GM12878 (cell line): ENCODE results near the gene SH3GL2. TPM values are rescaled to one million over a fixed set of nuclear protein-coding genes. Genes with fewer than 3 reads are reported as not detected.

Experiments
- ATAC-seq: fragments of 200-7000 bp; cut with Tn5 transposase; 3 replicates; pipeline ENCODE4 v1.9.1; 2020; ENCODE audit warnings: mild to moderate bottlenecking, moderate library complexity
- BruUV-seq: library from RNA; stranded (reverse); fragments of 400-500 nt; replicated peaks from 2 replicates; lab custom pipeline; 2021; lab: Mats Ljungman, UMichigan
- CTCF ChIA-PET: fragments of 300-600 bp; sonication (Branson Sonifier 250); formaldehyde crosslinking; extraction: SDS; loops from one replicate; lab custom pipeline; 2021; ENCODE audit warnings: inconsistent platforms; lab: Yijun Ruan, JAX
- POLR2A ChIA-PET: fragments of 350-600 bp; formaldehyde crosslinking; extraction: SDS; loops from one replicate; lab custom pipeline; 2021; ENCODE audit warnings: inconsistent platforms; lab: Charles Lee
- RAD21 ChIA-PET: fragments of 300-600 bp; sonication (Branson Sonifier 250); formaldehyde crosslinking; loops from one replicate; lab custom pipeline; 2023; ENCODE audit warnings: antibody characterized with exemption; ENCODE audit not compliant: unreplicated experiment; lab: Charles Lee
- SMC1A ChIA-PET: fragments of 300-600 bp; sonication (Branson Sonifier 250); formaldehyde crosslinking; loops from one replicate; lab custom pipeline; 2023; ENCODE audit not compliant: unreplicated experiment, uncharacterized antibody; lab: Charles Lee
- DNase-seq: peaks from one replicate; pipeline ENCODE4 v3.0.0-alpha.2; 2011; ENCODE audit warnings: low read depth, low spot score
- FAIRE-seq: peaks from 3 replicates; lab custom pipeline; 2011; peaks lifted over from hg19 to GRCh38; lab: Jason Lieb, UNC
- H2AFZ ChIP-seq: 2 replicates; pipeline ENCODE4 v1.6.0; 2011; ENCODE audit warnings: low read depth, low read length, control low read depth; ENCODE audit not compliant: control insufficient read depth
- H3K27ac ChIP-seq: 2 replicates; pipeline ENCODE4 v1.5.1; 2011; ENCODE audit warnings: control low read depth; ENCODE audit not compliant: control insufficient read depth, insufficient read depth
- H3K27me3 ChIP-seq, 2 experiments: replicated peaks in 1 of 2; 2 replicates each; pipeline versions ENCODE4 v1.6.0 to v1.6.1; 2011; ENCODE audit warnings: low read length in 1 of 2; ENCODE audit not compliant: control insufficient read depth in 2 of 2, insufficient read depth in 2 of 2
- H3K36me3 ChIP-seq, 2 experiments: 2 replicates each; pipeline ENCODE4 v1.5.1; 2011; ENCODE audit warnings: low read length in 1 of 2; ENCODE audit not compliant: control insufficient read depth in 2 of 2, insufficient read depth in 2 of 2
- H3K4me1 ChIP-seq: 2 replicates; pipeline ENCODE4 v1.6.1; 2011; ENCODE audit warnings: mild to moderate bottlenecking, low read length, moderate library complexity, mixed read lengths; ENCODE audit not compliant: control insufficient read depth, insufficient read depth
- H3K4me2 ChIP-seq: 2 replicates; pipeline ENCODE4 v1.6.0; 2011; ENCODE audit warnings: control low read depth; ENCODE audit not compliant: control insufficient read depth, insufficient read depth
- H3K4me3 ChIP-seq: fragments of 200-600 bp; sonication (generic); 2 replicates; pipeline ENCODE4 v1.5.1; 2016
- H3K79me2 ChIP-seq: 2 replicates; pipeline ENCODE4 v1.6.0; 2011; ENCODE audit warnings: low read length; ENCODE audit not compliant: control insufficient read depth, insufficient read depth
- H3K9ac ChIP-seq: 2 replicates; pipeline ENCODE4 v1.8.0; 2011; ENCODE audit warnings: low read length, control low read depth, mixed read lengths; ENCODE audit not compliant: control insufficient read depth, insufficient read depth
- H3K9me3 ChIP-seq: replicated peaks from 3 replicates; pipeline ENCODE4 v1.5.1; 2011; ENCODE audit warnings: mild to moderate bottlenecking, low read length; ENCODE audit not compliant: control insufficient read depth, insufficient read depth
- H4K20me1 ChIP-seq: 2 replicates; pipeline ENCODE4 v1.6.0; 2011; ENCODE audit not compliant: control insufficient read depth, insufficient read depth
- ATF7 ChIP-seq: fragments of 450-650 bp; IDR thresholded peaks from 2 replicates; pipeline ENCODE4 v1.6.1; 2016; ENCODE audit warnings: low read depth, mild to moderate bottlenecking
- BHLHE40 ChIP-seq, 2 experiments: fragments of 450-650 bp in 1 of 2; IDR thresholded peaks; 2 replicates each; pipeline ENCODE4 v1.6.1; 2011 to 2017; ENCODE audit warnings: low read depth in 2 of 2, borderline replicate concordance in 1 of 2, improper control_type of control experiment in 1 of 2, low read length in 1 of 2, mild to moderate bottlenecking in 1 of 2
- CREB1 ChIP-seq: IDR thresholded peaks from 2 replicates; pipeline ENCODE4 v1.6.1; 2012; ENCODE audit warnings: low read depth, mild to moderate bottlenecking, inconsistent platforms
- FOXK2 ChIP-seq: fragments of 450-650 bp; IDR thresholded peaks from 2 replicates; pipeline ENCODE4 v1.6.1; 2017; ENCODE audit warnings: mild to moderate bottlenecking, moderate library complexity
- GATAD2B ChIP-seq: fragments of 450-650 bp; conservative IDR thresholded peaks from 2 replicates; pipeline ENCODE4 v1.6.1; 2017; ENCODE audit warnings: low read depth, mild to moderate bottlenecking, moderate library complexity
- NFYA ChIP-seq: IDR thresholded peaks from 2 replicates; pipeline ENCODE4 v1.6.1; 2011; ENCODE audit warnings: low read depth, mild to moderate bottlenecking, low read length, improper control_type of control experiment, borderline replicate concordance
- RAD21 ChIP-seq: IDR thresholded peaks from 2 replicates; pipeline ENCODE4 v1.6.1; 2011; ENCODE audit warnings: mild to moderate bottlenecking, low read depth, low read length, moderate library complexity; ENCODE audit not compliant: insufficient read depth
- RBBP5 ChIP-seq: fragments of 200-600 bp; sonication (generic); conservative IDR thresholded peaks from 2 replicates; pipeline ENCODE4 v1.6.1; 2016
- SMAD1 ChIP-seq: fragments of 450-650 bp; IDR thresholded peaks from 2 replicates; pipeline ENCODE4 v1.6.1; 2018; ENCODE audit warnings: mild to moderate bottlenecking, low read depth; ENCODE audit not compliant: partially characterized antibody
- SMAD5 ChIP-seq: IDR thresholded peaks from 2 replicates; pipeline ENCODE4 v1.6.1; 2016; ENCODE audit warnings: antibody characterized with exemption, low read depth
- SMC3 ChIP-seq: IDR thresholded peaks from 2 replicates; pipeline ENCODE4 v1.6.1; 2011; ENCODE audit warnings: low read length, improper control_type of control experiment, borderline replicate concordance
- SUPT20H ChIP-seq: IDR thresholded peaks from 2 replicates; pipeline ENCODE4 v1.6.1; 2011; ENCODE audit warnings: low read depth, mild to moderate bottlenecking, low read length, moderate library complexity, borderline replicate concordance; ENCODE audit not compliant: control insufficient read depth
- TARDBP ChIP-seq: IDR thresholded peaks from 2 replicates; pipeline ENCODE4 v1.6.1; 2016; ENCODE audit warnings: borderline replicate concordance
- ZNF274 ChIP-seq: IDR thresholded peaks from one replicate; pipeline ENCODE4 v1.8.0; 2011; ENCODE audit not compliant: insufficient read length, insufficient read depth
- WGBS: methylation state at CpG from one replicate; pipeline ENCODE4 v1.1.6; 2016; ENCODE audit warnings: low lambda C conversion rate; ENCODE audit not compliant: insufficient replicate concordance, insufficient coverage; ENCODE audit errors: missing lambda C conversion rate; 5-methylcytosine and 5-hydroxymethylcytosine counted together
- in situ Hi-C: fragments of 300-500 bp; cut with MboI; formaldehyde crosslinking; loops from 9 replicates; pipeline ENCODE4 v1.14.3; 2018; ENCODE audit warnings: mixed read lengths
- intact Hi-C: fragments of 100-400 bp; cut with micrococcal nuclease; formaldehyde crosslinking; loops from one replicate; pipeline ENCODE4 v1.14.2; 2022; ENCODE audit not compliant: unreplicated experiment
- polyA plus RNA-seq, 11 experiments: library from polyadenylated mRNA; depleted of rRNA in 4 of 11; unstranded in 6 of 11; stranded (reverse) in 5 of 11; fragments of >200 nt; fragmentation: Nextera tagmentation in 4 of 11; fragmentation: Illumina TruSeq in 1 of 11; extraction: Ambion mirVana in 4 of 11; extraction: Trizol in 1 of 11; gene quantifications; 1 replicate in 1 of 11; 2 replicates in 10 of 11; pipeline versions ENCODE4 v1.2.1 to v1.2.3, GENCODE V29; 2011 to 2016; ENCODE audit warnings: inconsistent platforms in 2 of 11, missing spikeins in 2 of 11, low read depth in 1 of 11
- total RNA-seq, 4 experiments: library from RNA; depleted of rRNA in 3 of 4; stranded (reverse); fragments of >200 nt in 3 of 4; fragmentation: Illumina TruSeq in 1 of 4; extraction: Trizol in 1 of 4; gene quantifications; 2 replicates each; pipeline versions ENCODE4 v1.2.1 to v1.2.3, GENCODE V29; 2013 to 2021
- TF ChIP-seq, protein P1 (sequence below): fragments of 450-650 bp; conservative IDR thresholded peaks from 2 replicates; pipeline ENCODE4 v1.6.1; 2017; ENCODE audit warnings: mild to moderate bottlenecking, moderate library complexity

The SH3GL2 gene
- total and polyA plus RNA-seq, 10 of the 15 experiments (the other 5 are each of a cell fraction or from before 2014, with no cell fraction given) = not detected

DNA sequence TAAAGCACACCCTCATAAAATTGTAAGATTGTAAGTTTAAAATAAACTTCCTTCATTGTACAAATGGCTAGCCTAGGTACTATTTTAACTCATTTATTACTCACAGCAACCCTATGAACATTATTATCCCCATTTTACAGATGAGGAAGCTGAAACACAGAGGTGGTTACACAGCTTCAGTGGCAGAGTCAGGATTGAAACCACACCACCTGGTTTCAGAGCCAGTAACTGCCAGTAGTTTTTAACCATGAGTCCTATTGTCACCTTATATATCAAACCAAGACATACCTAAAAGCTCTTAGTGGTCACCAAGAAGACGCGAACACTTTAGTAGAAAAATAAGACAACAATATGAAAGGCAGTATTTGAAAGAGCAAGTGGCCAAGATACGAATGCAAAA lies 16.1 kb downstream of the SH3GL2 start:
- H3K9me3 ChIP-seq = no peaks in the 10 kb centered on the region
- no peaks in the 10 kb centered on the region for H3K36me3 ChIP-seq
- H3K27ac ChIP-seq = no peak overlapping the region
- no peak for DNase-seq
- no peaks in the 10 kb centered on the region for H3K4me1 ChIP-seq
- 63% methylated on average over 3 of the region's 3 CpGs for WGBS
- ChIA-PET RAD21 (no interaction called here), POLR2A (no interaction called here), SMC1A (interaction anchor here (1.0 kb wide), 1 partner anchor 218 kb away, joined by 3 read pairs; no protein-coding TSS in a partner anchor), CTCF (no interaction called here)
- intact Hi-C loops = no loop called here
- H3K4me2 ChIP-seq = no peak overlapping the region
- no peak for ATAC-seq
- no peaks in the 10 kb centered on the region for H4K20me1 ChIP-seq
- H3K27me3 ChIP-seq = no peaks in the 10 kb centered on the region; a peak in 1 of 4 replicates
- no peak overlapping the region for H2AFZ ChIP-seq
- H3K79me2 ChIP-seq = no peaks in the 10 kb centered on the region
- no peak for TF ChIP-seq RAD21
- no peak for FAIRE-seq
- H3K4me3 ChIP-seq = no peak overlapping the region
- in situ Hi-C loops = no loop called here
- H3K9ac ChIP-seq = no peak overlapping the region
- no TSS peak for BruUV-seq

GRCh38 chr9:17597977-17598376 lies 19.1 kb downstream of the SH3GL2 start:
- TF ChIP-seq NFYA = no peak
- no peak for TF ChIP-seq FOXK2
- no peak for TF ChIP-seq GATAD2B
- no peak for TF ChIP-seq RBBP5
- TF ChIP-seq SUPT20H = no peak
- TF ChIP-seq SMAD1 = no peak
- TF ChIP-seq SMC3 = no peak
- no peak for TF ChIP-seq ZNF274
- TF ChIP-seq BHLHE40 (IDR thresholded peaks at IDR 0.05; ENCODE audit: borderline replicate concordance in 1 of 2, low read depth in 2 of 2, low read length in 1 of 2) = no peak
- no peak for TF ChIP-seq SMAD5
- no peak for TF ChIP-seq TARDBP
- TF ChIP-seq, protein P1, sequence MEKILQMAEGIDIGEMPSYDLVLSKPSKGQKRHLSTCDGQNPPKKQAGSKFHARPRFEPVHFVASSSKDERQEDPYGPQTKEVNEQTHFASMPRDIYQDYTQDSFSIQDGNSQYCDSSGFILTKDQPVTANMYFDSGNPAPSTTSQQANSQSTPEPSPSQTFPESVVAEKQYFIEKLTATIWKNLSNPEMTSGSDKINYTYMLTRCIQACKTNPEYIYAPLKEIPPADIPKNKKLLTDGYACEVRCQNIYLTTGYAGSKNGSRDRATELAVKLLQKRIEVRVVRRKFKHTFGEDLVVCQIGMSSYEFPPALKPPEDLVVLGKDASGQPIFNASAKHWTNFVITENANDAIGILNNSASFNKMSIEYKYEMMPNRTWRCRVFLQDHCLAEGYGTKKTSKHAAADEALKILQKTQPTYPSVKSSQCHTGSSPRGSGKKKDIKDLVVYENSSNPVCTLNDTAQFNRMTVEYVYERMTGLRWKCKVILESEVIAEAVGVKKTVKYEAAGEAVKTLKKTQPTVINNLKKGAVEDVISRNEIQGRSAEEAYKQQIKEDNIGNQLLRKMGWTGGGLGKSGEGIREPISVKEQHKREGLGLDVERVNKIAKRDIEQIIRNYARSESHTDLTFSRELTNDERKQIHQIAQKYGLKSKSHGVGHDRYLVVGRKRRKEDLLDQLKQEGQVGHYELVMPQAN = no peak
- no peak for TF ChIP-seq CREB1
- TF ChIP-seq ATF7 = no peak
- TF ChIP-seq, all 136 proteins: peak for 0
- no peaks in the 10 kb centered on the region for H3K27me3 ChIP-seq
- CTCF ChIA-PET = no interaction called here
- no peak overlapping the region for H2AFZ ChIP-seq
- RAD21 ChIA-PET = no interaction called here
- no peaks in the 10 kb centered on the region for H4K20me1 ChIP-seq
- no peak for ATAC-seq
- BruUV-seq = no TSS peak
- no peaks in the 10 kb centered on the region for H3K36me3 ChIP-seq
- no peak overlapping the region for H3K4me2 ChIP-seq
- no peak overlapping the region for H3K27ac ChIP-seq
- no peaks in the 10 kb centered on the region for H3K9me3 ChIP-seq
- 19% methylated on average over 3 of the region's 3 CpGs for WGBS
- no peak overlapping the region for H3K9ac ChIP-seq
- DNase-seq = no peak
- FAIRE-seq = no peak
- POLR2A ChIA-PET = no interaction called here
- in situ Hi-C loops = no loop called here
- H3K4me1 ChIP-seq = no peaks in the 10 kb centered on the region
- SMC1A ChIA-PET = no interaction called here
- no peak overlapping the region for H3K4me3 ChIP-seq
- intact Hi-C loops = no loop called here
- H3K79me2 ChIP-seq = no peaks in the 10 kb centered on the region
